Body of pancreas (tissue), 4 donors: ENCODE results near the gene NME4. TPM values are rescaled to one million over a fixed set of nuclear protein-coding genes. Genes with fewer than 3 reads are reported as not detected.

Experiments used
- ATAC-seq: fragments of 150-250 bp; one replicate; pipeline ENCODE4 v1.9.1; 2016
- DNase-seq, 4 donors: peaks; one replicate each; pipeline ENCODE4 v3.0.0-alpha.2; 2019
- H3K27ac ChIP-seq, 4 donors: fragments of 200-600 bp; sonication (generic); 1 replicate in 3 of 4; 2 replicates in 1 of 4; pipeline versions ENCODE4 v1.5.1 to v1.6.1; 2016 to 2019; ENCODE audit warnings: mild to moderate bottlenecking in 1 of 4, mixed read lengths in 1 of 4, moderate library complexity in 1 of 4
- H3K27me3 ChIP-seq, 2 donors: fragments of 200-600 bp; sonication (generic); one replicate each; pipeline ENCODE4 v1.6.0; 2016; ENCODE audit warnings: mild to moderate bottlenecking in 1 of 2
- H3K36me3 ChIP-seq, 2 donors: fragments of 200-600 bp; sonication (generic); replicated peaks in 1 of 2; 2 replicates each; pipeline ENCODE4 v1.5.1; 2016; ENCODE audit warnings: low read depth in 2 of 2; ENCODE audit not compliant: insufficient read depth in 1 of 2
- H3K4me1 ChIP-seq: fragments of 200-600 bp; sonication (generic); one replicate; pipeline ENCODE4 v1.6.0; 2016
- H3K4me3 ChIP-seq, 2 donors: fragments of 200-600 bp; sonication (generic); 1 replicate in 1 of 2; 2 replicates in 1 of 2; pipeline ENCODE4 v1.5.1; 2016 to 2019
- H3K9me3 ChIP-seq, 3 donors: fragments of 200-600 bp; sonication (generic); 1 replicate in 2 of 3; 2 replicates in 1 of 3; pipeline ENCODE4 v1.5.1; 2016
- CTCF ChIP-seq, 7 experiments: fragments of 450-650 bp in 4 of 7; fragments of 200-600 bp in 3 of 7; sonication (generic) in 3 of 7; IDR thresholded peaks; one replicate each; pipeline ENCODE4 v1.5.1; 2016 to 2019; ENCODE audit warnings: antibody characterized with exemption in 7 of 7
- POLR2A ChIP-seq, 3 donors: fragments of 450-650 bp; IDR thresholded peaks; one replicate each; pipeline ENCODE4 v1.6.1; 2016; ENCODE audit warnings: antibody characterized with exemption in 3 of 3, mild to moderate bottlenecking in 2 of 3
- WGBS, 2 donors: methylation state at CpG; one replicate each; pipeline ENCODE4 v1.1.5; 2017; 5-methylcytosine and 5-hydroxymethylcytosine counted together
- intact Hi-C: fragments of 100-400 bp; cut with DNase I; formaldehyde crosslinking; loops from one replicate; pipeline ENCODE4 v1.15.1; 2023
- total RNA-seq, 2 donors: library from RNA; depleted of rRNA; stranded (reverse); fragments of >200 nt; gene quantifications; one replicate each; pipeline ENCODE4 v1.1.0, GENCODE V29; 2016

NME4 gene
- total RNA-seq, 2 donors from 2014 or later: 20.2 to 33.0 TPM

GRCh38 chr16:354971-355461, 42.0 kb upstream of the NME4 start:
- intact Hi-C loops: no loop called here
- TF ChIP-seq CTCF (IDR thresholded peaks at IDR 0.05) (no peak), POLR2A (IDR thresholded peaks at IDR 0.05) (no peak)
- H3K4me3 ChIP-seq: no peak overlapping the region
- no peak for ATAC-seq
- H3K27me3 ChIP-seq: no peaks in the 10 kb centered on the region
- H3K4me1 ChIP-seq: peaks cover 14% of the 10 kb centered on the region
- 79 to 90% methylated on average over 5 to 10 of the region's 10 CpGs for WGBS, 2 donors
- no peaks in the 10 kb centered on the region for H3K36me3 ChIP-seq
- DNase-seq: no peak
- no peaks in the 10 kb centered on the region for H3K9me3 ChIP-seq
- H3K27ac ChIP-seq: no peak overlapping the region

- no peak for ATAC-seq
- DNase-seq: no peak
Observed at GRCh38 chr16:356741-357140, 40.3 kb upstream of the NME4 start.

GRCh38 chr16:359067-359763, 37.8 kb upstream of the NME4 start:
- TF ChIP-seq CTCF (IDR thresholded peaks at IDR 0.05): no peak
- no peak for TF ChIP-seq POLR2A (IDR thresholded peaks at IDR 0.05)
- ATAC-seq (no peak), DNase-seq (no peak)
- H3K27me3 ChIP-seq: no peaks in the 10 kb centered on the region
- no peak overlapping the region for H3K27ac ChIP-seq
- H3K36me3 ChIP-seq: no peaks in the 10 kb centered on the region
- H3K4me1 ChIP-seq: peaks cover 9% of the 10 kb centered on the region
- intact Hi-C loops: no loop called here
- no peak overlapping the region for H3K4me3 ChIP-seq
- 68 to 80% methylated on average over 3 to 16 of the region's 19 CpGs for WGBS, 2 donors
- no peaks in the 10 kb centered on the region for H3K9me3 ChIP-seq

More at GRCh38 chr16:356741-357140, 40.3 kb upstream of the NME4 start:
- 67 to 81% methylated on average over 6 to 12 of the region's 12 CpGs for WGBS, 2 donors
- Histone ChIP-seq H3K9me3 (no peaks in the 10 kb centered on the region), H3K36me3 (no peaks in the 10 kb centered on the region), H3K4me1 (peaks cover 7% of the 10 kb centered on the region), H3K27me3 (no peaks in the 10 kb centered on the region), H3K27ac (no peak overlapping the region), H3K4me3 (no peak overlapping the region)
- TF ChIP-seq CTCF (IDR thresholded peaks at IDR 0.05): no peak
- TF ChIP-seq POLR2A (IDR thresholded peaks at IDR 0.05): no peak
- intact Hi-C loops: no loop called here

GRCh38 chr16:359871-360697, 36.9 kb upstream of the NME4 start:
- no peak for TF ChIP-seq CTCF (IDR thresholded peaks at IDR 0.05)
- TF ChIP-seq POLR2A (IDR thresholded peaks at IDR 0.05): no peak
- H3K4me1 ChIP-seq: peaks cover 15% of the 10 kb centered on the region
- no peaks in the 10 kb centered on the region for H3K27me3 ChIP-seq
- intact Hi-C loops: loop anchor here (5.0 kb wide), 1 partner anchor 253 kb away; no protein-coding TSS in a partner anchor
- ATAC-seq (no peak), DNase-seq (no peak)
- no peak overlapping the region for H3K27ac ChIP-seq
- H3K4me3 ChIP-seq: no peak overlapping the region
- H3K9me3 ChIP-seq: no peaks in the 10 kb centered on the region
- 91 to 92% methylated on average over 22 to 45 of the region's 47 CpGs for WGBS, 2 donors
- no peaks in the 10 kb centered on the region for H3K36me3 ChIP-seq
